Prostate gland (tissue), 2 donors: Measurements from ENCODE around the gene SIRT7.

Experiments
- POLR2A ChIP-seq: fragments of 450-650 bp; IDR thresholded peaks from one replicate; pipeline ENCODE4 v1.6.1; 2016; ENCODE audit warnings: antibody characterized with exemption, mild to moderate bottlenecking
- POLR2AphosphoS5 ChIP-seq: sonication (generic); formaldehyde crosslinking; IDR thresholded peaks from one replicate; pipeline ENCODE4 v1.6.1; 2017; ENCODE audit warnings: antibody characterized with exemption
- TF ChIP-seq, protein P1 (sequence below), 4 experiments: fragments of 200-600 bp in 2 of 4; fragments of 450-650 bp in 2 of 4; sonication (generic) in 2 of 4; IDR thresholded peaks; 1 replicate in 3 of 4; 2 replicates in 1 of 4; pipeline ENCODE4 v1.5.1; 2016 to 2019; ENCODE audit warnings: antibody characterized with exemption in 4 of 4, mild to moderate bottlenecking in 2 of 4, moderate library complexity in 2 of 4

DNA sequence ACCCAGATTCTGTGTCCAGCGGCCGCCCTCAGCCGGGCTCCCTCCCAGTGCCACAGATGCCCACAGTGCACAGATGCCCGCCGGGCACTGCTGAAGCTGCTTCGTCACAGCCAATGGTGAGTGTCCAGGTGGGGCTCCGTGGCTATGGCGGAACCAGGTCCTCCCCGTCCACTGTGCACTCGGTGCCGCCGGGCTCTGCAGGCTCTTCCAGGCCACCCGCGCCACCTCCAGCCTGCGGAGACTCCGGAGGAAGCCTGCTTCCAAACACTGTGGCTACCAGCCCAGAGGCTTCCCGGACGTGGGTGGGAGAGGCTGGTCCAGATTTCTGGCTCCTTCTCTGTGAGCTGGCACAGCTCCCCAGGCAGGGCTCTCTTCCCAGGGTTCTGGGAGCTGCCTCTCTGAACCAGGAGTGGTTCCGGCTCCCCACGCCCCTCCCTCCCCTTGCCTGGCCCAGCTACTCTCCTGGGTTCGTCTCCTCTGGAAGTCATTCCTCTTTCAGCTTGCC is 22.0 kb upstream of the SIRT7 start:
- no peak for TF ChIP-seq POLR2AphosphoS5
- TF ChIP-seq, protein P1, sequence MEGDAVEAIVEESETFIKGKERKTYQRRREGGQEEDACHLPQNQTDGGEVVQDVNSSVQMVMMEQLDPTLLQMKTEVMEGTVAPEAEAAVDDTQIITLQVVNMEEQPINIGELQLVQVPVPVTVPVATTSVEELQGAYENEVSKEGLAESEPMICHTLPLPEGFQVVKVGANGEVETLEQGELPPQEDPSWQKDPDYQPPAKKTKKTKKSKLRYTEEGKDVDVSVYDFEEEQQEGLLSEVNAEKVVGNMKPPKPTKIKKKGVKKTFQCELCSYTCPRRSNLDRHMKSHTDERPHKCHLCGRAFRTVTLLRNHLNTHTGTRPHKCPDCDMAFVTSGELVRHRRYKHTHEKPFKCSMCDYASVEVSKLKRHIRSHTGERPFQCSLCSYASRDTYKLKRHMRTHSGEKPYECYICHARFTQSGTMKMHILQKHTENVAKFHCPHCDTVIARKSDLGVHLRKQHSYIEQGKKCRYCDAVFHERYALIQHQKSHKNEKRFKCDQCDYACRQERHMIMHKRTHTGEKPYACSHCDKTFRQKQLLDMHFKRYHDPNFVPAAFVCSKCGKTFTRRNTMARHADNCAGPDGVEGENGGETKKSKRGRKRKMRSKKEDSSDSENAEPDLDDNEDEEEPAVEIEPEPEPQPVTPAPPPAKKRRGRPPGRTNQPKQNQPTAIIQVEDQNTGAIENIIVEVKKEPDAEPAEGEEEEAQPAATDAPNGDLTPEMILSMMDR (IDR thresholded peaks at IDR 0.05): no peak
- no peak for TF ChIP-seq POLR2A
